ENCODE results near the gene SYNPO2. TPM values are rescaled to one million over a fixed set of nuclear protein-coding genes. Genes with fewer than 3 reads are reported as not detected.

Gene SYNPO2
- total RNA-seq, 1 experiment from 2014 or later: 0.26 TPM

- TF ChIP-seq CTCF (conservative IDR thresholded peaks at IDR 0.05; ENCODE audit: low read depth, low read length) (no peak), EZH2 (IDR thresholded peaks at IDR 0.05; ENCODE audit: borderline replicate concordance, low read depth, low read length, poor library complexity, severe bottlenecking) (no peak)
- no peaks in the 10 kb centered on the region for H3K36me3 ChIP-seq (ENCODE audit: insufficient read depth, low read length, poor library complexity, severe bottlenecking)
- ChIA-PET CTCF (no interaction called here), POLR2A (ENCODE audit: low non-redundant PET) (no interaction called here)
- no peaks in the 10 kb centered on the region for H3K9me3 ChIP-seq (ENCODE audit: low read depth, low read length, poor library complexity, severe bottlenecking)
- no peak overlapping the region for H3K27ac ChIP-seq (ENCODE audit: low read depth, low read length, poor library complexity, severe bottlenecking)
- H3K4me1 ChIP-seq (ENCODE audit: insufficient read depth, low read length, poor library complexity, severe bottlenecking): peaks cover 19% of the 10 kb centered on the region
- no peak for DNase-seq (ENCODE audit: low spot score)
- H3K27me3 ChIP-seq (replicated peaks; ENCODE audit: insufficient read depth, low read depth, low read length, poor library complexity): no peaks in the 10 kb centered on the region
- no peak overlapping the region for H3K4me3 ChIP-seq (ENCODE audit: low read depth, low read length, poor library complexity, severe bottlenecking)
- no TSS peak for BruUV-seq (replicated peaks)
- intact Hi-C loops (cut with micrococcal nuclease; ENCODE audit: unreplicated experiment): no loop called here
These were observed 210.7 kb downstream of the SYNPO2 start for GRCh38 chr4:119099227-119099810.

GRCh38 chr4:119100655-119101054 lies 212.0 kb downstream of the SYNPO2 start:
- Histone ChIP-seq H3K36me3 (ENCODE audit: insufficient read depth, low read length, poor library complexity, severe bottlenecking) (no peaks in the 10 kb centered on the region), H3K9me3 (ENCODE audit: low read depth, low read length, poor library complexity, severe bottlenecking) (no peaks in the 10 kb centered on the region), H3K4me3 (ENCODE audit: low read depth, low read length, poor library complexity, severe bottlenecking) (no peak overlapping the region), H3K27ac (ENCODE audit: low read depth, low read length, poor library complexity, severe bottlenecking) (no peak overlapping the region), H3K4me1 (ENCODE audit: insufficient read depth, low read length, poor library complexity, severe bottlenecking) (peaks cover 31% of the 10 kb centered on the region), H3K27me3 (replicated peaks; ENCODE audit: insufficient read depth, low read depth, low read length, poor library complexity) (no peaks in the 10 kb centered on the region)
- POLR2A ChIA-PET (ENCODE audit: low non-redundant PET): no interaction called here
- no peak for DNase-seq (ENCODE audit: low spot score)
- no TSS peak for BruUV-seq (replicated peaks)
- TF ChIP-seq EZH2 (IDR thresholded peaks at IDR 0.05; ENCODE audit: borderline replicate concordance, low read depth, low read length, poor library complexity, severe bottlenecking) (no peak), CTCF (conservative IDR thresholded peaks at IDR 0.05; ENCODE audit: low read depth, low read length) (no peak)
- intact Hi-C loops (cut with micrococcal nuclease; ENCODE audit: unreplicated experiment): no loop called here
- CTCF ChIA-PET: no interaction called here

GRCh38 chr4:119103263-119103662 lies 214.6 kb downstream of the SYNPO2 start:
- CTCF ChIA-PET: interaction anchor here (0.6 kb wide), 1 partner anchor 38 kb away, joined by 4 read pairs; no protein-coding TSS in a partner anchor
- Histone ChIP-seq H3K4me3 (ENCODE audit: low read depth, low read length, poor library complexity, severe bottlenecking) (no peak overlapping the region), H3K4me1 (ENCODE audit: insufficient read depth, low read length, poor library complexity, severe bottlenecking) (peaks cover 47% of the 10 kb centered on the region), H3K36me3 (ENCODE audit: insufficient read depth, low read length, poor library complexity, severe bottlenecking) (no peaks in the 10 kb centered on the region), H3K9me3 (ENCODE audit: low read depth, low read length, poor library complexity, severe bottlenecking) (no peaks in the 10 kb centered on the region), H3K27ac (ENCODE audit: low read depth, low read length, poor library complexity, severe bottlenecking) (peak overlapping the region; percentile 78), H3K27me3 (replicated peaks; ENCODE audit: insufficient read depth, low read depth, low read length, poor library complexity) (no peaks in the 10 kb centered on the region)
- no TSS peak for BruUV-seq (replicated peaks)
- POLR2A ChIA-PET (ENCODE audit: low non-redundant PET): interaction anchor here (0.7 kb wide), 1 partner anchor 63 kb away, joined by 11 read pairs; no protein-coding TSS in a partner anchor
- peak; percentile 93 for DNase-seq (ENCODE audit: low spot score)
- TF ChIP-seq EZH2 (IDR thresholded peaks at IDR 0.05; ENCODE audit: borderline replicate concordance, low read depth, low read length, poor library complexity, severe bottlenecking): no peak
- no peak for TF ChIP-seq CTCF (conservative IDR thresholded peaks at IDR 0.05; ENCODE audit: low read depth, low read length)
- intact Hi-C loops (cut with micrococcal nuclease; ENCODE audit: unreplicated experiment): no loop called here

Data from A673 (cell line).